ENCODE data around the gene ZNF213.
A peak's percentile ranks its signal among the peaks of the same experiment; 100 is the strongest.
"Not testable (repeated sequence)": the region's sequence is repeated elsewhere in the genome, so short reads cannot be mapped to it uniquely, and the experiment has no call there.

Gene ZNF213

DNA sequence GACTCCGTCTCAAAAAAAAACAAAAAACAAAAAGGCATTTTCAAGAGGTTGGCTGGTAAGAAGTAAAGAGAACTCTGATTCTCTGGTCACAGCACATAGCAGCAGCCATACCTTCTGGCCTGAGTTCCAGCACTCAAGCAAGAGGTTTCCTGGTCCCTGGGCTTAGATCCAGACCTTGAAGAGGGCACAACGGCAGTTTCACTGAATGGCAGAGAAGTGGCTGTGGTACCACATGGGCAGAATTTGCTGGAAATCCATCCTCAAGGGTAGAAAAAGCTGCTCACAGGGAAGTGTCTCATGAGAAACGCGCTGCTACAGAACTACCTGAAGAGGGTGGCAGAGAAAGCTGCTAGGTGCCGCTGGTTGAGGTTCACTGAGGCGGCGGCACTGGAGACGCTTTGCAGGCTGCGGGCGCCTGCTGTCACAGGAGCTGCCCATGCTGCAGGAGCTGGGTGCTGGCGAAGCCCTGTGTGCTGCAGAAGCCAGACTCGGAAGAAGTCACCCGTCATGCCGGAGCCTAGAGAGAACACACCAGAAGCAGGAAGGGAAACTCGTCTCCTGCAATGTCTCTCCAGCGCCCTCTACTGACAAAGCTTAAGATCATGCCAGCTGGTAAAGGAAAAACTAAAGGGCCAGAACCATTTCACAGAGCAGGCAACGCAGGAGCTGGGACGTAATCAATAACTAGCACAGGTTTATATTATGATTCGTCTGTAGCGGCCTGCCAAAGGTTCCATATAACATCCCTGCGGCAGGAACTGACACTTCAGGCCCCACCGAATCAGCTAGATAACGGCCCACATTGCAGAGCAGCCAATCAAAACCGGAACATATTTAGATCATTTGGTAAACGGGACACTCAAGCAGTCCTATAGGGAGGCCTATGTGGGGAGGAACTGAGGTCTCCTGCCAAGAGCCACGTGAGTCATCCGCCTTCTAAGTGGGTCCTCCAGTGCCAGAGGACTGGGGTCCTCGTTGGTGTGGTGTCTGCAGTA lies 5.4 kb upstream of the ZNF213 start:
- peak; percentile 50 for DNase-seq (ENCODE audit: low read depth)

DNA sequence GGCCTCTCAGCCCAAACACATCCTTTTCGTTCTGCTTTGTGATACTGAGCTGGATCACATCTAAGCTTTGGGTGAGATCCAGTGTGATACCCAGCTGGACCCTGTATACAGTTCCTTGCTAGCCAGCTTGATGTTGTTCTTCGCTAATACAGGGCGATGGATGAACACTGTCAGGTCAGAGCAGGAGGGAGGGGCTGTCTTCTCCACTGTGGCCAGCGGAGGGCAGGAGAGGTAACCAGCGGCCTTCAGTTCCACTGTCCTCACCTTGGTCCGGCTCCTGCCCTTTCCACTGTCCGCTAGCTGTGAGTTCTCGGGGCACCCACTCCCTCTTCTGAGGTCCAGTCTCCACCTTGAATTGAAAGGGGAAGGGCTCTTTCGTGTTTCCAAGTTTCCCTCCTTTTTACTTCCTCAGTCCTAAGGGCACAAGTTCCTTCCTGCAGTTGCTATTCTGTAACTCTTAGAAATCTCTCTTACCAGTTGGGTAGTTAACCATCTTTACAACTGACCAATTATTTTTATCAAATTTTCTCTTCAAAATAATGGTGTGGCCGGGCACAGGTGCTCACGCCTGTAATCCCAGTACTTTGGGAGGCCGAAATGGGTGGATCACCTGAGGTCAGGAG lies 3.0 kb upstream of the ZNF213 start:
- no peak for DNase-seq (ENCODE audit: low read depth)

DNA sequence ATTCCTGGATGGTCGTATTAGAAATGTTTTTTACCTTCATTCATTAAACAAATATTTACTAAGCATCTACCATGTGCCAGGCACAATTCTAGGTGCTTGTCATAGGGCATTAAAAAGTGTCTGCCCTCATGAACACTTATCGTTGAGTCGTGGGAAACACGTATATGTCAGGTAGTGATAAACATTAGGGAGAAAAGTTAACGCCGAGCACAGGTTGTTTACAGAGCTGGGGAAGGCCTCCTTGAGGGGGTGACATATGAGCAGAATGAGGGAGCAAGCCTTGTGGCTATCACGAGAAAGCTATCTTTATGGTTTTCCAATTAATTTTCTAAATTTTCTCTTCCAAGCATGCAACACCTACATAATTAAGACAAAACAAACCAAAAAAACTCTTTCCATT lies 985 bp upstream of the ZNF213 start:
- no peak for DNase-seq (ENCODE audit: low read depth)

DNA sequence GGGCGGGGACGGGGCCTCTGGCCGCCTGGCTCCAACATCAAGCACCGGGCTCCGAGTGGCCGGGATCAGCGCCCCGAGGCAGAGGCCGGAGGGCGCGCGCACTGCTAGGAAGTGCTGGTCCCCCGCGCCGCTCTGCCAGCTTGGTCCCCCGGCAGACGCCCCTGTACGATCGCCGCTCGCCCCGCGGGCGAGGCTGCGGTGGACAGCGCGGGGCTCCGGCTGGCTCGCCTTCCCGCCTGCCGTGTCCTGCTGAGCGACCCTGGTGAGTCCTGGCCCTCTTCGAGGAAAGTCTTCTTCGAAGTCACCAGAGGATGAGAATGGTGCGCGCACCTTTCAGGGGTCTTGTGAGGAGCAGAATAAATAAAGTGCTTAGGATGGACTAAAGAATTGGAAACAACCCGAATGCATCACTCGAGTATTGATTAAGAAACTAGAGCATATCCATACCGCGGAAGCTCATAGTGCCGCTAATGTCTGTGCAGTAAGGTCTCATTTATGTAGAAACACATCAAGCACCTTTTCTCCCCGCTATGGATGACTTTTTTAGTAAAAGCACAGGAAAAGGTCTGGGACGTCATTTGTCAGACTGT lies 392 bp downstream of the ZNF213 start:
- no peak for DNase-seq (ENCODE audit: low read depth)

DNA sequence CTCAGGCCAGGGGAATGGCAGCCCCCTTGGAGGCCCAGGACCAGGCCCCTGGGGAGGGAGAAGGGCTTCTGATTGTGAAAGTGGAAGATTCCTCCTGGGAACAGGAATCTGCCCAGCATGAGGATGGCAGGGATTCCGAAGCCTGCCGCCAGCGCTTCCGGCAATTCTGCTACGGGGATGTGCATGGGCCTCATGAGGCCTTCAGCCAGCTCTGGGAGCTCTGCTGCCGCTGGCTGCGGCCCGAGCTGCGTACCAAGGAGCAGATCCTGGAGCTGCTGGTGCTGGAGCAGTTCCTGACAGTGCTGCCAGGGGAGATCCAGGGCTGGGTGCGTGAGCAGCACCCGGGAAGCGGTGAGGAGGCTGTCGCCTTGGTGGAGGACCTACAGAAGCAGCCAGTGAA lies 2.4 kb downstream of the ZNF213 start:
- no peak for DNase-seq (ENCODE audit: low read depth)

DNA sequence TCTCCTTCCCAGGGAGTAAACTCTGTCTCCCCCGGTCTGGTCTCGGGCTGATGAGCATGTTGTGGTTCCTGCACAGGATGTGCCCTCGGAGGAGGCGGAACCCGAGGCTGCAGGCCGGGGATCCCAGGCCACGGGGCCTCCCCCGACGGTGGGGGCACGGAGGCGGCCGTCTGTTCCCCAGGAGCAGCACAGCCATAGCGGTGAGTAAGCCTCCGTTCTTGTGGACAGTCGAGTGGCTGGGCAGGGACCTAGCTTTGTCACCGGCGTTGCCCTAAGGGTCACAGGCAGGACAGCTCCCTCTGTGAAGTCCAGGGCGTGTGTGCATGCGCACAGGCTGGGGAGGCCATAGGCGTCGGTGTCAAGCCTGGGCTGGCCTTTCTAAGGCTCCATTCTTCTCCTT lies 3.5 kb downstream of the ZNF213 start:
- no peak for DNase-seq (ENCODE audit: low read depth)

DNA sequence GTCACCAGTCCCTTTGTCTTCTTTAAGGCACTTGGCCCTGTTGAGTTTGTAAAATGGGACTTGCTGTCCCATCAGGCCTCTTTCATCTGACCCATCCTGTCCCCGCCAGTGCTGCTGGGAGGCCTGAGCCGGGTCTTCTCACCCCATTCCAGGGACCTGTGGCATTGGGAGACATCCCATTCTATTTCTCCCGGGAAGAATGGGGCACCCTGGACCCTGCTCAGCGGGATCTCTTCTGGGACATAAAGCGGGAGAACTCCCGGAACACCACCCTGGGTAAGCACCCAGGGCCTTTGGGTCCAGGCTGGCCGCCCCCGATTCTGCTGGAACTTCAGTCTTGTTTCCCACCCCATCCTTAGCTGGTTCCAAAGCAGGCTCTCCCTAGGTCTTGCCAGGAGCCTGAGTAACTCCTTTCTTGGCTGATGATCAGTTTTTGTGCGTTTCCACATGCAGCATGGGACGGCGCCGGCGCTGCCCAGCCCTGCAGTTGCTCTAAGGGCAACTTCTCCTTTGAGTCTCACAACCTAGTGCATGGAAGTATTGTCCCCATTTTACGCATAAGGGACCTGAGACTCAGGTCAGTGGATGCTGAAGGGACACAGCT lies 4.1 kb downstream of the ZNF213 start:
- no peak for DNase-seq (ENCODE audit: low read depth)

DNA sequence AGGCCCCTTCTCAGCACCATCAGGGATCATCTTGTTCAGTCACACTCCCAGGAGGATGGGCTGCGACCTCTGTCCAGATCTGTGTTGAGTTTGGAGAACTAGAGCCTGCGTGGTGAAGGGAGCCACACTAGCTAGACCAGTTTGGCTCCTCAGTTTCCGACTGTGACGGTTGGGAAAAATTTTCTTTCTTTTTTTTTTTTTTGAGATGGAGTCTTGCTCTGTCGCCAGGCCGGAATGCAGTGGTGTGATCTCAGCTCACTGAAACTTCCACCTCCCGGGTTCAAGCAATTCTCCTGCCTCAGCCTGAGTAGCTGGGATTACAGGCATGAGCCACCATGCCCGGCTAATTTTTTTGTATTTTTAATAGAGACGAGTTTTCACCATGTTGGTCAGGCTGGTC lies 4.7 kb downstream of the ZNF213 start:
- not testable (repeated sequence) for DNase-seq (ENCODE audit: low read depth)

DNA sequence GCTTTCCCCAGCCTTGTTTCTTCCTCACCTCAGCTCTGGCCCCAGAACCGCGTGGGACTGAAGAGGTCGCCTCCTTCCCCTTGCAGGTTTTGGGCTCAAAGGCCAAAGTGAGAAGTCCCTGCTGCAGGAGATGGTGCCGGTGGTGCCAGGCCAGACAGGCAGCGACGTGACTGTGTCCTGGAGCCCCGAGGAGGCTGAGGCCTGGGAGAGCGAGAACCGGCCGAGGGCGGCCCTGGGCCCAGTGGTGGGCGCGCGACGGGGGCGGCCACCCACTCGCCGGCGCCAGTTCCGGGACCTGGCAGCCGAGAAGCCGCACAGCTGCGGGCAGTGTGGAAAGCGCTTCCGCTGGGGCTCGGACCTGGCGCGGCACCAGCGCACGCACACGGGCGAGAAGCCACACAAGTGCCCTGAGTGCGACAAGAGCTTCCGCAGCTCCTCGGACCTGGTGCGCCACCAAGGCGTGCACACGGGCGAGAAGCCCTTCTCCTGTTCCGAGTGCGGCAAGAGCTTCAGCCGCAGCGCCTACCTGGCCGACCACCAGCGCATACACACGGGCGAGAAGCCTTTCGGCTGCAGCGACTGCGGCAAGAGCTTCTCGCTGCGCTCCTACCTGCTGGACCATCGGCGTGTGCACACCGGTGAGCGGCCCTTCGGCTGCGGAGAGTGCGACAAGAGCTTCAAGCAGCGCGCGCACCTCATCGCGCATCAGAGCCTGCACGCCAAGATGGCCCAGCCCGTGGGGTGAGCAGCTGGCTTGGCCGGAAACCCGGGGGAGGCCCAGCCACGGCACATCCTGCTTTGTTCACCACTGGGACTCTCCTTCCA lies 6.0 kb downstream of the ZNF213 start:
- DNase-seq (ENCODE audit: low read depth), result no peak

DNA sequence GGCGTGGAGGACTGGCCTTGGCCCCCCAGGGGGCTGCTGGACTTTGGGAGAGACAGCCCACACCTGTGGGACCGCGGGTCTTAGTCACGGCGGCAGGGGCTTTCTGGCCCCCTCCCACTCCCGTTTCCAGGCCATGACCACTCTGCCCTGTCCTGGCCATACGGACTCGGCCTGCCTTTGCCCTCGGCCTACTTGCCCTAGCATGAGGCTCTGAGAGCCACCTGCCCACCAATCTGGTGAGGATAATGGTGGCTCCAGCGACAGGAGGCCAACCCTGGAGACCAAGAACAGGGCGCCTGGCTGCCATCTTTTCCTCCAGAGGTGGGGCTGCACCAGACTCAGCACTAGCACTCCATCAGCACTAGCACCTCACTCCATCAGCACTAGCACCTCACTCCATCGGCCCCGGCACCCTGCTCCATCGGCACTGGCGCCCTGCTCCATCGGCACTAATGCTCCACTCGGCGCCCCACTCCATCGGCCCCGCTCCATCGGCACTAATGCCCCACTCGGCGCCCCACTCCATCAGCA lies 7.0 kb downstream of the ZNF213 start:
- no peak for DNase-seq (ENCODE audit: low read depth)

DNA sequence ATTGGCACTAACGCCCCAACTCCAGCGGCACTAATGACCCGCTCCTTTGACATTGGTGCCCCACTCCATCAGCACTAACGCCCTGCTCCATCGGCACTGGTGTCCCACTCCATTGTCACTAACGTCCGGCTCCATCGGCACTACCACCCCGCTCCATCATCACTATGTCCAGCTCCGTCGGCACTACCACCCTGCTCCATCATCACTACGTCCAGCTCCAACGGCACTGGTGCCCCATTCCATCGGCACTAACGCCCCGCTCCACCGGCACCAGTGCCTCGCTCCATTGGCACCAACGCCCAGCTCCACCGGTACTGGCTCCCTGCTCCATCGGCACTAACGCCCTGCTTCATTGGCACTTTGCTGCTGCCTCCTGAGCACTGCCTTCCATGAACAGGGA lies 7.5 kb downstream of the ZNF213 start:
- no peak for DNase-seq (ENCODE audit: low read depth)

DNA sequence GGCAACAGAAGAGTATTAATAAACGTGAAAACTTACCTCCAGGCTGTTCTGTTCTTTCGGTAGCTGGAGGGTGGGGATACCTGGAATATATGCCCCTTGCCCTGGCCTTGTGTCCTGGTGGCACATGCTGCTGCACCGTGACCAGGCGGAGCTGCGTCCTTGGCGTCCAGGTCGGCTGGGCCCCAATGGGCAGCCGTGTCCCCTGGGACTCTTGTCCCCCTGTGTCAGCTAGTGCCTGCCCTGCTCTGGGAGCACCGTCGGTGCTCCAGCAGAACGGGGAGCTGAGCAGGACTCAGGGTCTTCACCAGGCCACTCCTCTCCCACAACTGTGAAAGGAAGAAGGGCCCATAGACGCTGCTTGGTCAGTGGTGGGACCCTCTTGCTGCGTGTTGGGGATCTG lies 7.9 kb downstream of the ZNF213 start:
- DNase-seq (ENCODE audit: low read depth), result no peak

DNA sequence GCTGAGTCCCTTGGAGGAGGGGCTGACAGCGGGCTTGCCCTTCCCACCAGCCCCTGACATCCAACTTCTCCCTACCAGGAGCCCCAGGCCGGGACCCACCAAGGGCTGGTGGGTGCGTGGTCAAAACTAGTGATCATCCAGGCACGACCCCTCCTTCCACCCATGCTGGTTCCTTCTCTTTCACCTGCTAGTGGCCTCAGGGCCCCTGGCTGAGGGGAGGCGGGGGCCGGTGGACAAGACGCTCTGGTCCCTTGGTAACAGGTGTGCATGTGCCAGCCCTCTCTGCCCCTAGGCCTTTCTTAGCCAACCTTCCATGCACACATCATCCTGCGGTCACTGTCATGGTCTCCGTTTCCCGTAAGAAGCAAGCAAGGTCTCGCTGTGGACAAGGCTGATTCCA lies 8.4 kb downstream of the ZNF213 start:
- DNase-seq (ENCODE audit: low read depth), result no peak

DNA sequence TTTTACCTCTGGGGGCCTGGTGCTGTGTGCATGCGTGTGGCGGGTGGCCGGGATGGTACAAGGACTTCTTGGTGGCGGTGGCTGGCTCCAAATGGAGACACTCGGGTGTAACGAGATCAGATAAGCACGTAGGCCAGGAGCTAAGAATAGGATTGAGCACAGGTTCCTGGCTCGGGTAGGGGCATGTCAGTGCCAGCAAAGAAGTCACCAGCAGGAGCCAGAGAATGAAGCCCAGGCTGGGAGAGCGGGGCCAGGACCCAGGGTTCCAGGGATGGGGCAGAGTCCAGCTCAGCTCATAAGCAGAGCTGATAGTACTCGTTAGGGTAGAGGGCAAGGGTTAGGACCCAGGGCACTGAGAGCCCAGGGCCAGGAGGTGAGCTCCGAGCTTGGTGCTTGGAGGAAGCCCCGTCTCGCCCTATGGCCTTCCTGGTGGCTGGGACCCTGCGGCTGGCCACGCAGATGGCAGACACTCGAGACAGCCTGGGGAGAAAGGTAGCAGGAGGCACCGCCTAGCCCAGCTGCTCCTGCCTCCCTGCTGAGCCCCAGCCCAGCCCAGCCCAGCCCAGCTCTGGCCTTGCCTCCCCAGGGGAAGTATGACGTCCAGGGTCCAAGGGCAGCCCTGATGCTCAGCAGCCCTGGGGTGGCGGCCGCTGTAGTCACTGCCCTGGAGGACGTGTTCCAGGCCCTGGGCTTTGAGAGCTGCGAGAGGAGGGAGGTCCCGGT lies 8.9 kb downstream of the ZNF213 start:
- DNase-seq (ENCODE audit: low read depth), result no peak

DNA sequence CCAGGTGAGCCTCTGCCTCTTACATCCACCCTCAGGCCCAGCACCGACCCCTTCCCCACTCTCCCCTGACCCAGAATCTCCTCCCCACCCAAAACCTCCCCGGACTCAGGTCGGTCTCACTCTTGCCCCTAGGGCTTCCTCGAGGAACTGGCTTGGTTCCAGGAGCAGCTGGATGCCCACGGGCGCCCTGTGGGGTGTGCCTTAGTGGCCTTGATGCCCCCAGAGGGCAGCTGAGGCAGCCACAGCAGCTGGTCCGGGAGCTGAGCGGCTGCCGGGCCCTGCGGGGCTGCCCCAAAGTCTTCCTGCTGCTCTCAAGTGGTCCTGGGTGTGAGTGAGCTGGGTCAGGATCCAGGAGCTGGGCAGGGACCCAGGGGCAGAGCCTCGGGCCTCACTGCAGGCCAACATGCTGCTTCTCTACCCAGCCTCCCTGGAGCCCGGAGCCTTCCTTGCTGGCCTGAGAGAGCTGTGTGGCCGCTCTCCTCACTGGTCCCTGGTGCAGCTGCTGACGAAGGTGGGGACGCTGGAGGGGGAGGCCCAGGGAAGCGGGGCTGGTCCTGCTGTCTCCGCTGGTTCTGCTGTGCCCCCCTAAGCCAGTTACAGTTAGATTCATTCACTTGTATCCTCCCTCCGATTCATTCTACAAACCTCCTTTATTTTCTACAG lies 9.6 kb downstream of the ZNF213 start:
- no peak for DNase-seq (ENCODE audit: low read depth)

DNA sequence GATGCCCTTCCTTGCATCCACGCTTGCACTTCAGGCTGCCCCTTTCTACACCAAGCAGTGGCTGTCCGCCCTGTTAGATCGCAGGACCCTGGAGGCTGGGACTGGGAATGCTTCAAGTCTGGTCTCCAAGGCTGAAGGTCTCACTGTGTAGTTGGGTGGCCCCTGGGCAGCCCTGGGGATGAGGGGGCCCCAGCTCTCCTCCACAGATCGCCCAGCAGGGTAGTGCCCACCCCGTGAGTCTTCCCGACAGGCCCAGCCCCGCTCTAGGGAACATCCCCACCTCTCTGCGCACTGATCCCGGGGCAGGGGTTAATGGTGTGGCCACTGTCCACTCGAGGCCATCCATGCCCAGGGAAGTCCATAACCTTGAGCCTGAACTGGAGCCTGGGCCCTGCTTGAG lies 10.3 kb downstream of the ZNF213 start:
- no peak for DNase-seq (ENCODE audit: low read depth)

DNA sequence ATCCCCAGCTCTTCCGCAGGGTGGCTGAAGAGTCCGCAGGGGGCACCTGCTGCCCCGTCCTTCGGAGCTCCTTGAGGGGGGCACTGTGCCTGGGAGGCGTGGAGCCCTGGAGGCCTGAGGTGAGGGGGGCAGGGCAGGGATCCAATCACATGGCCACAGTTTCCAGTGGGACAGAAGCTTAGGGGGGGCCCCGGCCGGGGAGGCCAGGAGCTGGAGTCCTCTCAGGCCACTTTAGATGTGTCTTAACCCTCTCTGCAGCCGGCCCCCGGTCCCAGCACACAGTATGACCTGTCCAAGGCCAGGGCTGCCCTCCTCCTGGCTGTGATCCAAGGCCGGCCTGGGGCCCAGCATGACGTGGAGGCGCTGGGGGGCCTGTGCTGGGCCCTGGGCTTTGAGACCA lies 10.8 kb downstream of the ZNF213 start:
- no peak for DNase-seq (ENCODE audit: low read depth)

DNA sequence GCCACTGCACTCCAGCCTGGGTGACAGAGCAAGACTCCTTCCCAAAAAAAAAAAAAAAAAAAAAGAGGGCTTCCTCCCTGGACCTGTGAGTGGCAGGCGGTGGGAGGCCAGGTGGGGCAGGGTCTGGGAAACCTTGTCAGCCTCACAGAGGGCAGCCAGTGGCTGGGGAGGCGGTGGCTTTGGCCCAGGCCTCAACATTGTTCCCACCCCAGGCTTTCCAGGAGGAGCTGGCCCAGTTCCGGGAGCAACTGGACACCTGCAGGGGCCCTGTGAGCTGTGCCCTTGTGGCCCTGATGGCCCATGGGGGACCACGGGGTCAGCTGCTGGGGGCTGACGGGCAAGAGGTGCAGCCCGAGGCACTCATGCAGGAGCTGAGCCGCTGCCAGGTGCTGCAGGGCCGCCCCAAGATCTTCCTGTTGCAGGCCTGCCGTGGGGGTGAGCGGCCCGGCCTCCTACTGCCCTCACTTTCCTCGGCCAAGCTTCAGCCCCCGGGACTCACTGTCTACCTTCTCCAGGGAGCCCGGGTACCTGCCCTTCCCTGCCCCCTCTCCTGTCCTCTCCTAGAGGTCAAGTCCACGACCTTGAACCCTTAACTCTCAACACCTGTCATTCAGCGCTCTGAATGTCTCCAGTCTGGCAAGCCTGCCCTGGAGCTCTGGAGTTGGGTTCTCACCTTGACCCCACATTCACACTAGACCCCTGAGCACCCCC lies 12.4 kb downstream of the ZNF213 start:
- DNase-seq (ENCODE audit: low read depth), result no peak

DNA sequence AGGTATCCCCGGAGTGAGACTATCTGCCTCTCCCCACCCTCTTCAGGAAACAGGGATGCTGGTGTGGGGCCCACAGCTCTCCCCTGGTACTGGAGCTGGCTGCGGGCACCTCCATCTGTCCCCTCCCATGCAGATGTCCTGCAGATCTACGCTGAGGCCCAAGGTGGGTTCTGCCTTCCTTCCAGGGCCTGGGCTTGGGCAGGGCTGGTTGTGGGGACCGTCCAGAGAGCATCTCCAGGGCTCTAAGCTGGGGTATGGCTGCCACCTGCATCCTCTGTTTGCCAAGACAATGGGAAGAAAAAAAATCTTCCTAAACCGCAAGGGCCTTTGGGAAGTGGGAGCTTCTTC lies 12.9 kb downstream of the ZNF213 start:
- no peak for DNase-seq (ENCODE audit: low read depth)
